ENCODE results near the gene CXCR1.
"Not testable (repeated sequence)": the region's sequence is repeated elsewhere in the genome, so short reads cannot be mapped to it uniquely, and the experiment has no call there.

CXCR1 gene

DNA sequence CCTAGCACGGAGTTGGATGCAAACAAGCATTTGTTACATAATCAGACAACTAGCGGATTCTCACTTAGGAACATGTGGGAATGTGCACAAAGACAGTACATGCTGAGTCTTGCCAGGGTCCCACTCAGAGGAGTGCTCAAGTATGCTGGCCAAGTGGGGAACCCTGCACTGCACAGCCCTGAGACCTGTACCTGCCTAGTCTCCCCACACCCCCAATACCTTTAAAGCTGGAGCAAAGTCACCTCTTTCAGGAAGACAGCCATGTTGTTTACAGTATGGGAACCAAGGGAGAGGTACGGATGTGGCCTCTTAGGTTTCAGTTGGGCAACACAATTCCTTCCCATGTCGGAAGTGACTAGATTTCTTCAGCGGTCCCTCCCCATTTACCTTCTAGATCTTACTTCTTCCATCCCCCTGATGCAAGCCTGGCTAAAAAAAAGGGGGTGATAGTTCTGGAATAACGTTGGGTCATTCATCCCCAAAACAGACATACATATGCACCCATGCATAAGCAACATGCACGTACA is 10.7 kb downstream of the CXCR1 start:
- DNase-seq, result peak; percentile 7

DNA sequence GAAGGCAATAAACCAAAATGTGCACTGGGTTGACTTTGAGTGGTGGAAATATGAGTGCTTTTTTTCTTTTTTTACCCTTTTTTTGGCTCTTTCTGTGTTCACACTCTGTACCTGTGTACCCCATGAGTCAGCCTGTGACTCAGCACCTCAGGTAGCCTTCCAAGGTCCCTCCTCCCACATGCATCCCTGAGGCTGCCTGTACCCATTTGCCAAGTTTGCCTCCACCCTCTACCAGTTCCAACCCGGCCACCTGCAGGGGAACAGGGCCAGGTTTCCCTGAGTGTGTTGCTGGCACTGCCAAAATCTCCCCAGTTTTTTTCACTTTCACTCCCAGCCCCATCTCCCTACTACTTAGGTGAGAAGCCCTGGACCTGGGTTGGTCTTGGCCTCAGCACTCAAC is 14.0 kb downstream of the CXCR1 start:
- no peak for DNase-seq

DNA sequence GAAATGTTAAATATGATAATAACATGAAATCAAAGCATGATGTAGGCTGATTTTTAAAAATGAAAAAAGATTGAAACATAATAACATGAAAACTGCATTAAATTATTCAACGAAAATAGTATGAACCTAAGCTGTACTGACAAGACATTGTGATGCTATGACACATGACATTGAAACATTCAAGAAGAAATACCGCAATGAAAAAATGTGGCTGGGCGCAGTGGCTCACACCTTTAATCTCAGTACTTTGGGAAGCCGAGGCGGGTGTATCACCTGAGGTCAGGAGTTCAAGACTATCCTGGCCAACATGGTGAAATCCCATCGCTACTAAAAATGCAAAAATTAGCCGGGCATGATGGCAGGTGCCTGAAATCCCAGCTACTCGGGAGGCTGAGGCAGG is 14.6 kb downstream of the CXCR1 start:
- no peak for DNase-seq

- no peak for DNase-seq
Observed at GRCh38 chr2:218149848-218150440, 16.8 kb downstream of the CXCR1 start.

DNA sequence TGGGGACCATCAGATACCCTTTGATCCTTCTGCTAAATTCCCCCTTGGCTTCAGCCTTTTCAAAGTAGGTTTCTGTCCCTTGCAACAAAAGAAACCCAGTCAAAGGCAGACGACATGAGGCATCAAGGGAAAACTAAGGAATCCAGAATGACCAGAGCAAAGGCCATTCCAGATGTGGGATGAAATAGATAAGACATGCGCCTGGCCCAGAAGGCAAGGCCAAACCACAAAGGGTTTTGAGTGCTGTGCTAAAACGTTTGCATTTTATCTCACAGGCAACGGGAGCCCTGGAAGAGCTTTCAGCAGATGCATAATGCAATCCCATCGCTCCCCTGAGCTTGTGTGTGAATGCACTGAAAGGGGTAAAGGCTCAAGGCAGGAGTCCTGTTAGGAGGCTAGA is 17.7 kb downstream of the CXCR1 start:
- DNase-seq, result no peak

DNA sequence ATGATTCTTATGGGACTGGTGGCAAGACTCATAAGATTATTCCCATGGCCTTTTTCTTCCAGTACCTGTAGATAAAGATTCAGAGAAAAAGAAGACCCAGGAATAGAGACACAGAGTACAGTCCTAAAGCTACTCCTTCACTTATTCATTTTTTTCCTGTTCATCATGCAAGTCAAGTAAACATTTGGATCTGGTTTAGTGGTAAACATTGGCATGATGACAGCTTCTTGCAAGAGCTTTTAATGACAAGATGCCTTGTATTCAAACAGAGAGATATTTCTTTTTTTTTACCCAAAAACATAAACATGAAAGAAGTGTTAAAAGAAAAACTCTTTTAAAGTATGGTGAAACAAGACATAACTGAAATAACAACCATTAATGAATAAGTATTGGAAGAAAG is 20.7 kb downstream of the CXCR1 start:
- DNase-seq, result no peak

DNA sequence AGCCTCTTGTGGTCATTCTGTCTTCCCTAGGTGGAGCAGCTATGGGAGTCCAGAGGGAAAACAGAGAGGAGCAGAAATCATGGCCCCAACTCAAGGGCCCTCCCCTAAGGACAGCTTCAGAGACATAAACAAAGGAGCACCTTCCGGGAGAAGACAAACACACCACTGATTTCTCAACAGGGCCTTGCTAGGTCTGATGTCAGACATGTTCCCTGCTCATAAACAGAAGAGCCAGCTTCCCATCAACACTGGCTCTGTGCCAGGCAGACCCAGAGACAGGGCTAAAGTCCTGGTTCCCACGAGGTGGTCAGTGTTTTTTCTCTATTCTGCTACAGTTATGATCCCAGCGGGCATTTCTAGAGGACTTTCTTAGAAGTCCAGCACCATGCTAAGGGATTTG is 21.6 kb downstream of the CXCR1 start:
- no peak for DNase-seq

DNA sequence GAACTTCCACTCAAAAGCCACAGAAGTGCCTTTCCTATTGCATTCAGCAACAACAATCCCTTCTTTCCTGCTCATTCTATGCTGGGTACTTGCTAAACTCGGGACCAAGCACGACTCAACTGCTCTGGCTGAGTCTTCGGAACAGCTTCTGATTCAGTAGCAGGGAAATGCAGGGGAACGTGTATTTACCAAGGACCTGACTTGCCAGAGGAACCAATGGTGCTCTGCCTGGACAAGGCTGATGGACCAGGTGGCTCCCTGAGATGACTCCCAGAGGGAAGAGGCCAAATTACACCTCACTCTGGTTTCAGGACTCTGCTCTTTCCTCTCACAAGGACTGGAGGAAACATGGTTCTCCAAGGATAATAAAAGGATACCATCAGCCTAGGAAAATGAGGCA is 28.7 kb downstream of the CXCR1 start:
- no peak for DNase-seq

GRCh38 chr2:218137514-218137913 is 29.2 kb downstream of the CXCR1 start:
- no peak for DNase-seq

DNA sequence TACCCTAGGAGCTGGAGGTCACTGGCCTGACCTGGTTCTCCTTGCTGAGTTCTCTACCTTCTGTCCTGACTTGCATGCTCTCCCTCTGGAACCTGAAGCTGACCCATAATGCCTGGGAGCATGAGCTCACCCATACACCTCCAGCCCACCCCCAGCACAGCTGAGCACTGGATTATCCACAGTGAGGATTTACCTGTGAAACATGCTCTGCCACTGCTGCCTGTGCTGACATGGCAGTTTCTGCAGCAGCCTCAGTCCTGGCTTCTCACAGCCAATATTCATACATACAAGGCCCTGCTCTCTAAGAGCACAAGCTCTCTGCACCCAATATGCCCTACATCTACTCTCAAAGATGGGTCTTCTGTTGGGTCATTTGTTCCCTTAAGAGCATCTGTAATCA is 35.9 kb downstream of the CXCR1 start:
- no peak for DNase-seq

- DNase-seq, result no peak
Observed at GRCh38 chr2:218130377-218130776, 36.4 kb downstream of the CXCR1 start.

GRCh38 chr2:218129458-218130135 is 37.2 kb downstream of the CXCR1 start:
- DNase-seq, result no peak

GRCh38 chr2:218128781-218129457 is 37.8 kb downstream of the CXCR1 start:
- DNase-seq, result no peak

GRCh38 chr2:218127929-218128455 is 38.8 kb downstream of the CXCR1 start:
- DNase-seq, result no peak

- peak; percentile 62 for DNase-seq
Observed at GRCh38 chr2:218125626-218126080, 41.1 kb downstream of the CXCR1 start, which contains the start of gene CXCR2. Gene CXCR2 (plus strand): TSS chr2:218126028. CDS start chr2:218134802, 8,774 bp downstream.

DNA sequence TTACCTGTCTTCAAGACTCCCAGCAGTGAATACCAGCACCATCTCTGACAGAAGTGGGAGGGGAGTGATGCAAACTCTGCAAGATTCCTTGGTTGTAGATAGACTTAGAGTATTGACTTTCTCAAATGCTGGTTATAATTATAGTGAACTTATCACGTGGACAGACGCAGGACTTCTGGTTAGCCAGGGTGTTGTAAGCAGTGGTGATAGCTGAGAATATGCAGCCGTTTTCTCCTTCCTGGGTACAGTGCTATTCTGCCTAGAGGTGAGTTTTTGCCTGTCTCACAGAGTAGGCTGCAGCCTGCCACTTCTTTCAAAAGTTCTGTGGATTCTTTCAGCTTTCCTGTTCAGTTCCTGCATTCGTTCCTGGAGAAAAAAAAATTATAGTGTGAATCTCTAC is 41.7 kb downstream of the CXCR1 start:
- no peak for DNase-seq

DNA sequence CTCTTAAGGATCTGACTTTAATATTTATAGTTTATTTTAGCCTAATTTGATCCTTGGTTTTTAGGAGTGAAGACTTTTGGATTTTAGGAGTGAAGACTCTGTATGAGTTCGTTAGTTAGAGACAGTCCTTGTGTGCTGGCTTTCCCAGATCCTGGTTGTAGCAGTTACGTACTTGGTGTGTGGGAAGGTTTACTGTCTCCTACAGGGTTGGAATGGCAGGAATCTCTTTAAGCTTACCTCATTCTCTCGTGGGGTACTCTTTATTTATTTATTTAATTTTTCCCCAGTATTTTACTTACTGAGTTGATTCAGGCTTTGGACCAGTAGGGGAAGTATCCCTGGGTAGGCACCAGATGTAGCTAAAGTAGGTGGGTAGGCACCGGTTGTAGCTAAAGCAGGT is 42.8 kb downstream of the CXCR1 start:
- no peak for DNase-seq

GRCh38 chr2:218122286-218122685 is 44.5 kb downstream of the CXCR1 start:
- not testable (repeated sequence) for DNase-seq

- DNase-seq, result not testable (repeated sequence)
Observed at GRCh38 chr2:218121789-218122188, 45.0 kb downstream of the CXCR1 start.
